ENCODE measurements around the gene DGKH. TPM values are rescaled to one million over a fixed set of nuclear protein-coding genes. Genes with fewer than 3 reads are reported as not detected.

Gene DGKH
- total and polyA plus RNA-seq, 2 experiments from 2014 or later, result 3.6 to 7.2 TPM

GRCh38 chr13:42054798-42055499 is 6.5 kb downstream of the DGKH start:
- DNase-seq (ENCODE audit: low spot score), result no peak
- H3K27me3 ChIP-seq, result no peaks in the 10 kb centered on the region
- no peak overlapping the region for H3K4me3 ChIP-seq
- H3K4me2 ChIP-seq, result no peak overlapping the region
- H3K9me3 ChIP-seq (ENCODE audit: low read depth), result no peaks in the 10 kb centered on the region
- H2AFZ ChIP-seq, result no peak overlapping the region
- H3K9me2 ChIP-seq (replicated peaks; ENCODE audit: insufficient read depth), result no peaks in the 10 kb centered on the region
- 87% methylated on average over 5 of the region's 5 CpGs for WGBS (ENCODE audit: low lambda C conversion rate, missing lambda C conversion rate)
- no peak for TF ChIP-seq CTCF (IDR thresholded peaks at IDR 0.05; ENCODE audit: poor library complexity)
- TF ChIP-seq EZH2phosphoT487 (IDR thresholded peaks at IDR 0.05; ENCODE audit: low read depth, severe bottlenecking, unreplicated experiment), result no peak
- no peak for TF ChIP-seq EZH2 (IDR thresholded peaks at IDR 0.05; ENCODE audit: borderline replicate concordance)
- H4K20me1 ChIP-seq (ENCODE audit: insufficient read depth, poor library complexity, severe bottlenecking), result no peaks in the 10 kb centered on the region
- no peak overlapping the region for H3K27ac ChIP-seq
- no peaks in the 10 kb centered on the region for H3K4me1 ChIP-seq (ENCODE audit: insufficient read depth)
- no peaks in the 10 kb centered on the region for H3K36me3 ChIP-seq (replicated peaks; ENCODE audit: insufficient read depth, low read depth)
- peaks cover 50% of the 10 kb centered on the region for H3K79me2 ChIP-seq

GRCh38 chr13:42055500-42056085 is 7.1 kb downstream of the DGKH start:
- Histone ChIP-seq H2AFZ (no peak overlapping the region), H3K36me3 (replicated peaks; ENCODE audit: insufficient read depth, low read depth) (no peaks in the 10 kb centered on the region), H4K20me1 (ENCODE audit: insufficient read depth, poor library complexity, severe bottlenecking) (no peaks in the 10 kb centered on the region), H3K9me3 (ENCODE audit: low read depth) (no peaks in the 10 kb centered on the region), H3K4me3 (no peak overlapping the region), H3K9me2 (replicated peaks; ENCODE audit: insufficient read depth) (no peaks in the 10 kb centered on the region), H3K4me2 (no peak overlapping the region), H3K79me2 (peaks cover 45% of the 10 kb centered on the region), H3K27me3 (no peaks in the 10 kb centered on the region), H3K4me1 (ENCODE audit: insufficient read depth) (no peaks in the 10 kb centered on the region), H3K27ac (no peak overlapping the region)
- no peak for DNase-seq (ENCODE audit: low spot score)
- 63% methylated on average over 6 of the region's 6 CpGs for WGBS (ENCODE audit: low lambda C conversion rate, missing lambda C conversion rate)
- TF ChIP-seq CTCF (IDR thresholded peaks at IDR 0.05; ENCODE audit: poor library complexity) (no peak), EZH2phosphoT487 (IDR thresholded peaks at IDR 0.05; ENCODE audit: low read depth, severe bottlenecking, unreplicated experiment) (no peak), EZH2 (IDR thresholded peaks at IDR 0.05; ENCODE audit: borderline replicate concordance) (no peak)

- Histone ChIP-seq H4K20me1 (ENCODE audit: insufficient read depth, poor library complexity, severe bottlenecking) (no peaks in the 10 kb centered on the region), H3K4me2 (peak overlapping the region; percentile 25), H3K4me3 (no peak overlapping the region), H2AFZ (no peak overlapping the region), H3K27me3 (no peaks in the 10 kb centered on the region), H3K9me3 (ENCODE audit: low read depth) (no peaks in the 10 kb centered on the region), H3K27ac (no peak overlapping the region), H3K4me1 (ENCODE audit: insufficient read depth) (no peaks in the 10 kb centered on the region), H3K36me3 (replicated peaks; ENCODE audit: insufficient read depth, low read depth) (no peaks in the 10 kb centered on the region), H3K9me2 (replicated peaks; ENCODE audit: insufficient read depth) (no peaks in the 10 kb centered on the region), H3K79me2 (peaks cover 43% of the 10 kb centered on the region)
- TF ChIP-seq EZH2 (IDR thresholded peaks at IDR 0.05; ENCODE audit: borderline replicate concordance), result no peak
- TF ChIP-seq CTCF (IDR thresholded peaks at IDR 0.05; ENCODE audit: poor library complexity), result no peak
- TF ChIP-seq EZH2phosphoT487 (IDR thresholded peaks at IDR 0.05; ENCODE audit: low read depth, severe bottlenecking, unreplicated experiment), result no peak
- no peak for DNase-seq (ENCODE audit: low spot score)
- WGBS (ENCODE audit: low lambda C conversion rate, missing lambda C conversion rate), result 67% methylated on average over 1 of the region's 1 CpG
These were observed 7.7 kb downstream of the DGKH start for GRCh38 chr13:42056146-42056545.
